ENCODE measurements around the gene MOGAT2. TPM values are rescaled to one million over a fixed set of nuclear protein-coding genes. Genes with fewer than 3 reads are reported as not detected.

Gene MOGAT2
- total and polyA plus RNA-seq, 2 donors (not counting 3 experiments of a cell fraction or from before 2014, with no cell fraction given): not detected

DNA sequence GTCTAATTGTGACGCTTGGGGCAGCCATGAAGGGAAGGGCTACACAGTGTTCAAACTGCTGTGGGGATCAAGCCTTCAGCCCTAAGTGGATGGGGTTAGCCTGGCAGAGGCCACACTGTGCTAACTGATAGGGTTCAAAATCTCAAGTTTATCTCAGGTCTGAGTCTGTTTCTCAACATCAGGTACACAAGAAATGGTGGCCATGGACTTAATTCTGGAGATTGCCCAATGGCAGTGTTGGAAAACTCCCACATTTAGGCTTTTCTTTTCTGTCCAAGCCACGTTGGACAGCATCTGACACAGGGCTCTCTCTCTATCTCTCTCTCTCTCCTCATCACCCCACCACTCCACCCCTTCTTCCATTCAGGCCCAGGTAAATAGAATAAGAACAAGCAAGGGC, 40.0 kb downstream of the MOGAT2 start:
- Histone ChIP-seq H4K20me1 (replicated peaks; ENCODE audit: control insufficient read depth, extremely low read depth, insufficient read depth, low read length) (no peaks in the 10 kb centered on the region), H3K4me2 (ENCODE audit: insufficient read depth, low read length) (no peak overlapping the region), H3K4me1 (ENCODE audit: control insufficient read depth, extremely low read depth, insufficient read depth, low read length) (peaks cover 20% of the 10 kb centered on the region), H3K9me3 (replicated peaks; ENCODE audit: control insufficient read depth, insufficient read depth, low read length) (no peaks in the 10 kb centered on the region), H2AFZ (ENCODE audit: low read depth, low read length) (no peak overlapping the region), H3K27ac (ENCODE audit: insufficient read depth, low read depth, low read length) (no peak overlapping the region), H3K9me1 (replicated peaks; ENCODE audit: control insufficient read depth, extremely low read depth, insufficient read depth, low read length) (no peaks in the 10 kb centered on the region), H3K4me3 (replicated peaks in 1 of 3; ENCODE audit: insufficient read depth in 1 of 3, low read depth in 1 of 3, low read length in 3 of 3) (no peak overlapping the region), H3K9ac (replicated peaks; ENCODE audit: extremely low read depth, insufficient read depth, low read length) (no peak overlapping the region), H3K79me2 (ENCODE audit: control insufficient read depth, insufficient read depth, low read length) (no peaks in the 10 kb centered on the region), H3K27me3 (ENCODE audit: control insufficient read depth in 2 of 2, insufficient read depth in 2 of 2, low read length in 2 of 2) (peaks cover 0 to 3% of the 10 kb centered on the region in 2 experiments), H3K36me3 (ENCODE audit: control insufficient read depth in 2 of 2, extremely low read depth in 1 of 2, insufficient read depth in 2 of 2, low read length in 2 of 2) (no peaks in the 10 kb centered on the region)
- no TSS peak for BruUV-seq (replicated peaks)
- DNase-seq (ENCODE audit: low read depth, low spot score) (no peak), FAIRE-seq (no peak)
- dilution Hi-C loops (cut with MboI; ENCODE audit: extremely low pct_ligation_motif_present, low sequenced_read_pairs) (no loop called here), intact Hi-C loops (cut with micrococcal nuclease) (no loop called here)
- POLR2A ChIA-PET: no interaction called here
- no peak for TF ChIP-seq GATA2 (IDR thresholded peaks at IDR 0.05; ENCODE audit: insufficient read depth, insufficient read length, low read depth, low read length)
- no peak for TF ChIP-seq POLR2AphosphoS5 (IDR thresholded peaks at IDR 0.05; ENCODE audit: insufficient read depth, low read depth, low read length)
- TF ChIP-seq, protein P1, sequence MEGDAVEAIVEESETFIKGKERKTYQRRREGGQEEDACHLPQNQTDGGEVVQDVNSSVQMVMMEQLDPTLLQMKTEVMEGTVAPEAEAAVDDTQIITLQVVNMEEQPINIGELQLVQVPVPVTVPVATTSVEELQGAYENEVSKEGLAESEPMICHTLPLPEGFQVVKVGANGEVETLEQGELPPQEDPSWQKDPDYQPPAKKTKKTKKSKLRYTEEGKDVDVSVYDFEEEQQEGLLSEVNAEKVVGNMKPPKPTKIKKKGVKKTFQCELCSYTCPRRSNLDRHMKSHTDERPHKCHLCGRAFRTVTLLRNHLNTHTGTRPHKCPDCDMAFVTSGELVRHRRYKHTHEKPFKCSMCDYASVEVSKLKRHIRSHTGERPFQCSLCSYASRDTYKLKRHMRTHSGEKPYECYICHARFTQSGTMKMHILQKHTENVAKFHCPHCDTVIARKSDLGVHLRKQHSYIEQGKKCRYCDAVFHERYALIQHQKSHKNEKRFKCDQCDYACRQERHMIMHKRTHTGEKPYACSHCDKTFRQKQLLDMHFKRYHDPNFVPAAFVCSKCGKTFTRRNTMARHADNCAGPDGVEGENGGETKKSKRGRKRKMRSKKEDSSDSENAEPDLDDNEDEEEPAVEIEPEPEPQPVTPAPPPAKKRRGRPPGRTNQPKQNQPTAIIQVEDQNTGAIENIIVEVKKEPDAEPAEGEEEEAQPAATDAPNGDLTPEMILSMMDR (IDR thresholded peaks at IDR 0.05; ENCODE audit: extremely low read depth in 1 of 2, insufficient read depth in 1 of 2, low read depth in 1 of 2, low read length in 2 of 2): no peak
- no peak for TF ChIP-seq MYC (IDR thresholded peaks at IDR 0.05; ENCODE audit: low read depth, low read length)
- TF ChIP-seq POLR2A (IDR thresholded peaks at IDR 0.05; ENCODE audit: low read depth, low read length): no peak
- TF ChIP-seq, protein P2, sequence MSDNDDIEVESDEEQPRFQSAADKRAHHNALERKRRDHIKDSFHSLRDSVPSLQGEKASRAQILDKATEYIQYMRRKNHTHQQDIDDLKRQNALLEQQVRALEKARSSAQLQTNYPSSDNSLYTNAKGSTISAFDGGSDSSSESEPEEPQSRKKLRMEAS (IDR thresholded peaks at IDR 0.05; ENCODE audit: insufficient read depth, insufficient read length): no peak
- no peak for TF ChIP-seq EZH2 (IDR thresholded peaks at IDR 0.05; ENCODE audit: borderline replicate concordance, low read depth, low read length, severe bottlenecking)
- no peak for TF ChIP-seq FOS (IDR thresholded peaks at IDR 0.05; ENCODE audit: borderline replicate concordance, insufficient read depth, low read length)
- no peak for TF ChIP-seq JUN (IDR thresholded peaks at IDR 0.05; ENCODE audit: borderline replicate concordance, insufficient read depth, insufficient read length, low read depth)
- CTCF ChIA-PET: no interaction called here
